CD8-positive, alpha-beta memory T cell (primary cell): Measurements from ENCODE around the gene DRD3. TPM values are rescaled to one million over a fixed set of nuclear protein-coding genes. Genes with fewer than 3 reads are reported as not detected.

Experiments
- CTCF ChIA-PET: fragments of 350-600 bp; sonication (Branson Sonifier 250); formaldehyde crosslinking; loops from one replicate; lab custom pipeline; 2021; ENCODE audit warnings: antibody characterized with exemption; lab: Charles Lee
- POLR2A ChIA-PET: fragments of 350-600 bp; sonication (Branson Sonifier 250); formaldehyde crosslinking; loops from one replicate; lab custom pipeline; 2021; ENCODE audit warnings: antibody characterized with exemption; lab: Charles Lee
- DNase-seq, 5 donors: peaks; one replicate each; pipeline versions ENCODE4 v3.0.0 to v3.0.0-alpha.2; 2020 to 2022; ENCODE audit warnings: mixed read lengths in 1 of 5
- H3K27ac ChIP-seq: one replicate; pipeline ENCODE4 v1.7.0; 2013; ENCODE audit warnings: low read depth, mild to moderate bottlenecking, low read length, moderate library complexity
- H3K27me3 ChIP-seq: 2 replicates; pipeline ENCODE4 v1.7.0; 2013; ENCODE audit warnings: low read length, mild to moderate bottlenecking; ENCODE audit not compliant: insufficient read depth, poor library complexity, severe bottlenecking
- H3K36me3 ChIP-seq: 2 replicates; pipeline ENCODE4 v1.7.0; 2013; ENCODE audit warnings: mild to moderate bottlenecking, low read length, moderate library complexity; ENCODE audit not compliant: insufficient read depth
- H3K4me1 ChIP-seq: 2 replicates; pipeline ENCODE4 v1.7.0; 2013; ENCODE audit warnings: mild to moderate bottlenecking, low read length, moderate library complexity; ENCODE audit not compliant: insufficient read depth
- H3K4me3 ChIP-seq: 2 replicates; pipeline ENCODE4 v1.7.0; 2013; ENCODE audit warnings: mild to moderate bottlenecking, low read length
- H3K9me3 ChIP-seq: 2 replicates; pipeline ENCODE4 v1.7.0; 2013; ENCODE audit warnings: mild to moderate bottlenecking, low read length
- H3K27ac Mint-ChIP-seq, 8 donors: one replicate each; pipeline ENCODE4 v1.8.0; 2020 to 2021; ENCODE audit warnings: mixed read lengths in 8 of 8, mild to moderate bottlenecking in 6 of 8, inconsistent platforms in 3 of 8, moderate library complexity in 3 of 8
- H3K27me3 Mint-ChIP-seq, 2 donors: one replicate each; pipeline ENCODE4 v1.8.0; 2020 to 2021; ENCODE audit warnings: mixed read lengths in 2 of 2, mild to moderate bottlenecking in 1 of 2, moderate library complexity in 1 of 2
- H3K36me3 Mint-ChIP-seq, 3 donors: one replicate each; pipeline ENCODE4 v1.8.0; 2020 to 2021; ENCODE audit warnings: mixed read lengths in 3 of 3, inconsistent platforms in 1 of 3, mild to moderate bottlenecking in 1 of 3
- H3K4me1 Mint-ChIP-seq, 3 donors: one replicate each; pipeline ENCODE4 v1.8.0; 2020 to 2021; ENCODE audit warnings: mixed read lengths in 3 of 3, inconsistent platforms in 1 of 3, mild to moderate bottlenecking in 1 of 3
- H3K4me3 Mint-ChIP-seq, 7 donors: one replicate each; pipeline ENCODE4 v1.8.0; 2020 to 2021; ENCODE audit warnings: mixed read lengths in 7 of 7, mild to moderate bottlenecking in 6 of 7, moderate library complexity in 4 of 7, inconsistent platforms in 2 of 7
- H3K9me3 Mint-ChIP-seq, 5 donors: one replicate each; pipeline ENCODE4 v1.8.0; 2020 to 2022; ENCODE audit warnings: mixed read lengths in 5 of 5, mild to moderate bottlenecking in 3 of 5, moderate library complexity in 2 of 5, inconsistent platforms in 1 of 5
- polyA plus RNA-seq: library from polyadenylated mRNA; unstranded; fragments of 300-500 nt; fragmentation: Illumina TruSeq; gene quantifications from one replicate; pipeline ENCODE4 v1.2.3, GENCODE V29; 2021
- total RNA-seq, 2 experiments: library from RNA; stranded (reverse); gene quantifications; one replicate each; pipeline ENCODE4 v1.2.3, GENCODE V29; 2021

DRD3 gene
- total and polyA plus RNA-seq, 3 experiments from 2014 or later, result 0.13 TPM; not detected in 2

- H3K4me1 Mint-ChIP-seq, result peaks cover 0 to 3% (median 0%) of the 10 kb centered on the region in 3 donors
- H3K4me3 Mint-ChIP-seq, result no peak overlapping the region
Measured at GRCh38 chr3:114213292-114213626, 34.4 kb upstream of the DRD3 start.

GRCh38 chr3:114212646-114213045 lies 33.8 kb upstream of the DRD3 start:
- peaks cover 0 to 3% (median 0%) of the 10 kb centered on the region in 3 donors for H3K4me1 Mint-ChIP-seq
- H3K27me3 Mint-ChIP-seq, result no peaks in the 10 kb centered on the region
- Histone ChIP-seq H3K4me3 (peak overlapping the region; percentile 61), H3K4me1 (peaks cover 55% of the 10 kb centered on the region), H3K36me3 (no peaks in the 10 kb centered on the region), H3K27me3 (no peaks in the 10 kb centered on the region), H3K27ac (peak overlapping the region; percentile 90), H3K9me3 (no peaks in the 10 kb centered on the region)
- no peak for DNase-seq
- H3K36me3 Mint-ChIP-seq, result peaks cover 0 to 5% (median 2%) of the 10 kb centered on the region in 3 donors
- no peaks in the 10 kb centered on the region for H3K9me3 Mint-ChIP-seq
- H3K4me3 Mint-ChIP-seq, result no peak overlapping the region
- ChIA-PET POLR2A (interaction anchor here (1.0 to 3.4 kb wide), 5 partner anchors 11 to 115 kb away, joined by 7 to 119 read pairs (median 62); partner anchors contain the start of genes TIGIT and ZNF80), CTCF (interaction anchor here (0.9 to 4.4 kb wide), 17 partner anchors 9 to 127 kb away, joined by 3 to 124 read pairs (median 10); partner anchors contain the start of genes TIGIT and ZNF80)
- H3K27ac Mint-ChIP-seq, result no peak overlapping the region

More at GRCh38 chr3:114213292-114213626, 34.4 kb upstream of the DRD3 start:
- Histone ChIP-seq H3K27me3 (no peaks in the 10 kb centered on the region), H3K36me3 (no peaks in the 10 kb centered on the region), H3K27ac (peak overlapping the region; percentile 90), H3K4me3 (peak overlapping the region; percentile 61), H3K9me3 (no peaks in the 10 kb centered on the region), H3K4me1 (peaks cover 61% of the 10 kb centered on the region)
- Mint-ChIP-seq H3K27ac (no peak overlapping the region), H3K27me3 (no peaks in the 10 kb centered on the region), H3K9me3 (no peaks in the 10 kb centered on the region), H3K36me3 (peaks cover 0 to 6% (median 2%) of the 10 kb centered on the region in 3 donors)
- no peak for DNase-seq
- ChIA-PET CTCF (interaction anchor here (0.7 to 4.4 kb wide), 33 partner anchors 9 to 209 kb away, joined by 3 to 124 read pairs (median 5); partner anchors contain the start of genes TIGIT and ZNF80), POLR2A (interaction anchor here (0.6 to 3.4 kb wide), 21 partner anchors 11 to 1570 kb away, joined by 3 to 119 read pairs (median 7); partner anchors contain the start of genes TIGIT and ZNF80)

DNA sequence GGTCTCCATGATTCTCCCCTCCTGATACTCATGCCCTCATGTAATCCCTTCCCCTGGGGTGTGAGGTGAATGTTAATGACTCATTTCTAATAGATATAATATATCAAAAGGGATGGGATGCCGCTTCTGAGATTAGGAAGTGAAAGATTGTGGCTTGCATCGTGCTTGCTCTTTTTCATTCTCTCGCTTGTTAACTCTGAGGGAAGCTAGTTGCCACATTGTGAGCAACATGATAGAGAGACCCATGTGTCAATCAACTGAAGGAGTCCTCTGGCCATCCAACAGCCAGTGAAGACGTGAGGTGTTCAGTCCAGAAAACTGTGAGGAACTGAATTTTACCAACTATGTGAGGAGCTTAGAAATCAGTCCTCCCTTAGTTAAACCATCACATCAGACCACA lies 28.9 kb upstream of the DRD3 start:
- H3K4me1 ChIP-seq, result peaks cover 8% of the 10 kb centered on the region
- H3K27ac ChIP-seq, result no peak overlapping the region
- Mint-ChIP-seq H3K36me3 (no peaks in the 10 kb centered on the region), H3K27ac (no peak overlapping the region), H3K4me3 (no peak overlapping the region), H3K4me1 (peaks cover 0 to 3% (median 0%) of the 10 kb centered on the region in 3 donors), H3K9me3 (no peaks in the 10 kb centered on the region), H3K27me3 (peaks cover 0 to 1% of the 10 kb centered on the region in 2 donors)
- ChIA-PET CTCF (interaction anchor here (0.8 kb wide), 1 partner anchor 83 kb away, joined by 3 read pairs; no protein-coding TSS in a partner anchor), POLR2A (no interaction called here)
- no peaks in the 10 kb centered on the region for H3K36me3 ChIP-seq
- H3K4me3 ChIP-seq, result no peak overlapping the region
- no peaks in the 10 kb centered on the region for H3K27me3 ChIP-seq
- no peaks in the 10 kb centered on the region for H3K9me3 ChIP-seq
- DNase-seq, result no peak

DNA sequence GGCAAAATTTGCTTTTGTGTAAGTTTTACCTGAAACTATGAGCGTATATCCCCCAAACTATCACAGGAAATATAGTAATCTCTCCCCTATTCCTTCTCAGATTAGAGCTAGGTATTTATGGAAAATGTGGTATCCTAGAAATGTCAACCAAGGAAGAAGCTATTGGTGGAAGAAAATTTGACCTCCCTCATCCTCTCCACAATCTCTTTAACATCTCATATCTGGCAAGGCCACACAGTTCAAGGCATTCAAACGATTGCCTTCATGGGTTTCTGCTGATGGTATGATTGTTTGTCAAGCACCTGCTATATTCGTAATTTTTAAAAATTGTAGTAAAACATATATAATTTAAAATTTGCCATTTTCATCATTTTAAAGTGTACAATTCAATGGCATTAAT lies 27.5 kb upstream of the DRD3 start:
- no peaks in the 10 kb centered on the region for H3K27me3 ChIP-seq
- POLR2A ChIA-PET, result no interaction called here
- Mint-ChIP-seq H3K36me3 (peaks cover 0 to 3% (median 0%) of the 10 kb centered on the region in 3 donors), H3K27ac (no peak overlapping the region), H3K4me3 (no peak overlapping the region), H3K9me3 (no peaks in the 10 kb centered on the region), H3K27me3 (peaks cover 0 to 1% of the 10 kb centered on the region in 2 donors), H3K4me1 (peaks cover 0 to 4% (median 3%) of the 10 kb centered on the region in 3 donors)
- H3K9me3 ChIP-seq, result no peaks in the 10 kb centered on the region
- CTCF ChIA-PET, result no interaction called here
- H3K4me1 ChIP-seq, result no peaks in the 10 kb centered on the region
- no peak overlapping the region for H3K4me3 ChIP-seq
- no peak overlapping the region for H3K27ac ChIP-seq
- no peaks in the 10 kb centered on the region for H3K36me3 ChIP-seq
- DNase-seq, result no peak

GRCh38 chr3:114205541-114205940 lies 26.7 kb upstream of the DRD3 start:
- no peak for DNase-seq
- no peaks in the 10 kb centered on the region for H3K9me3 Mint-ChIP-seq
- no peak overlapping the region for H3K27ac ChIP-seq
- no peaks in the 10 kb centered on the region for H3K27me3 ChIP-seq
- H3K4me1 Mint-ChIP-seq, result peaks cover 0 to 4% (median 2%) of the 10 kb centered on the region in 3 donors
- CTCF ChIA-PET, result interaction anchor here (0.6 kb wide), 1 partner anchor 179 kb away, joined by 3 read pairs; no protein-coding TSS in a partner anchor
- H3K9me3 ChIP-seq, result no peaks in the 10 kb centered on the region
- POLR2A ChIA-PET, result no interaction called here
- H3K27me3 Mint-ChIP-seq, result peaks cover 0 to 1% of the 10 kb centered on the region in 2 donors
- no peak overlapping the region for H3K27ac Mint-ChIP-seq
- no peaks in the 10 kb centered on the region for H3K4me1 ChIP-seq
- H3K36me3 ChIP-seq, result no peaks in the 10 kb centered on the region
- H3K4me3 Mint-ChIP-seq, result no peak overlapping the region
- peaks cover 0 to 3% (median 0%) of the 10 kb centered on the region in 3 donors for H3K36me3 Mint-ChIP-seq
- no peak overlapping the region for H3K4me3 ChIP-seq

GRCh38 chr3:114194750-114195149 lies 15.9 kb upstream of the DRD3 start:
- Histone ChIP-seq H3K4me1 (no peaks in the 10 kb centered on the region), H3K27me3 (no peaks in the 10 kb centered on the region), H3K36me3 (no peaks in the 10 kb centered on the region), H3K9me3 (no peaks in the 10 kb centered on the region), H3K27ac (no peak overlapping the region), H3K4me3 (no peak overlapping the region)
- no peak overlapping the region for H3K27ac Mint-ChIP-seq
- H3K27me3 Mint-ChIP-seq, result no peaks in the 10 kb centered on the region
- H3K4me3 Mint-ChIP-seq, result no peak overlapping the region
- H3K36me3 Mint-ChIP-seq, result peaks cover 0 to 5% (median 0%) of the 10 kb centered on the region in 3 donors
- ChIA-PET CTCF (interaction anchor here (1.8 to 2.1 kb wide), 2 partner anchors 96 to 104 kb away, joined by 5 read pairs; no protein-coding TSS in a partner anchor), POLR2A (no interaction called here)
- H3K4me1 Mint-ChIP-seq, result no peaks in the 10 kb centered on the region
- no peak for DNase-seq
- no peaks in the 10 kb centered on the region for H3K9me3 Mint-ChIP-seq

DNA sequence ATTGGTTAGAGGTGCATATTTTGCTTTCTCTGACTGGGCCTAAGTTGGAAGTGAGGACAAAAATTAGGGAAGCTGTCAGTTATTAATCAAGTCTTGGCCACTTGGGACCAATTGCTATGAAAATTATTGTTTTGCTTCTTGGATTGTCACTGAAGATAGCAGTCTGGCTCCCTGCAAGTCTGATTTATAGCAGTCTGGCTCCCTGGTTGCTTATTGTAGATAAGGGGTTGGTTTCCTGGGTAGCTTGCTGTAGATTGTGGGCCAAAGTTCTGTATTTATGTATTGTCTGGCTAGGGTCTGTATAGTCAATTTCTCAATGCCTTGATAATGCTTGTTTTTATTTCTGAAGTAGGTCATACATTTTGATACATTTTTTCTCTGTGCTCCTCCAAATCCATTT lies 13.3 kb upstream of the DRD3 start:
- no peak overlapping the region for H3K4me3 ChIP-seq
- H3K4me1 Mint-ChIP-seq, result no peaks in the 10 kb centered on the region
- H3K9me3 ChIP-seq, result no peaks in the 10 kb centered on the region
- peaks cover 0 to 12% (median 0%) of the 10 kb centered on the region in 3 donors for H3K36me3 Mint-ChIP-seq
- H3K27me3 ChIP-seq, result no peaks in the 10 kb centered on the region
- no peak overlapping the region for H3K27ac ChIP-seq
- H3K36me3 ChIP-seq, result no peaks in the 10 kb centered on the region
- ChIA-PET CTCF (interaction anchor here (1.0 to 1.4 kb wide), 2 partner anchors 14 to 21 kb away, joined by 4 read pairs; partner anchors contain the start of gene DRD3), POLR2A (no interaction called here)
- H3K27me3 Mint-ChIP-seq, result no peaks in the 10 kb centered on the region
- no peaks in the 10 kb centered on the region for H3K4me1 ChIP-seq
- no peaks in the 10 kb centered on the region for H3K9me3 Mint-ChIP-seq
- DNase-seq, result no peak
- H3K27ac Mint-ChIP-seq, result no peak overlapping the region
- H3K4me3 Mint-ChIP-seq, result no peak overlapping the region

DNA sequence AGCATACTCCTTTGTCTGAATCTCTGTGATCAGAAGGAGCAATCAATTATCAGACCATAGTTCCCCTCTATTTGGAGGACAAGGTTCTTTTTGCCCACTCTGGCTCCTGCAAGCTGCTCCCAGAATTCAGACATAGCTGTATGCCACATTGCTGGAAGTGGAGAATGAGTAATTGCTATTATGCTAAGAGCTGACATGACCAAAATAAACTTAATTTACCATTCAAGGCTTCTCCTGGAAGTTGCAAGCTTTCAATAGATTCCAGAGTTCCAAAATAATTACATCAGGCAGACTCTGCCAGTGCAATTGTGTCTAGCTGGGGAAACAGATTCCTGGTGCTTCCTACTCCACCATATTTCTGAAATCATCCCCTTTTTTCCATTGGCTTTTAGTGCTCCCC lies 7.6 kb upstream of the DRD3 start:
- Histone ChIP-seq H3K4me1 (no peaks in the 10 kb centered on the region), H3K9me3 (no peaks in the 10 kb centered on the region), H3K27me3 (no peaks in the 10 kb centered on the region), H3K4me3 (no peak overlapping the region), H3K27ac (no peak overlapping the region), H3K36me3 (no peaks in the 10 kb centered on the region)
- CTCF ChIA-PET, result interaction anchor here (1.7 kb wide), 1 partner anchor 105 kb away, joined by 5 read pairs; no protein-coding TSS in a partner anchor
- no peak for DNase-seq
- POLR2A ChIA-PET, result interaction anchor here (0.9 kb wide), 1 partner anchor 27 kb away, joined by 7 read pairs; no protein-coding TSS in a partner anchor
- peaks cover 0 to 29% (median 7%) of the 10 kb centered on the region in 3 donors for H3K36me3 Mint-ChIP-seq
- peak overlapping the region in 2 of 8 donors; percentile 0 to 59 for H3K27ac Mint-ChIP-seq
- H3K4me1 Mint-ChIP-seq, result peaks cover 0 to 4% (median 0%) of the 10 kb centered on the region in 3 donors
- no peak overlapping the region for H3K4me3 Mint-ChIP-seq
- peaks cover 8 to 16% (median 12%) of the 10 kb centered on the region in 5 donors for H3K9me3 Mint-ChIP-seq
- H3K27me3 Mint-ChIP-seq, result peaks cover 0 to 2% of the 10 kb centered on the region in 2 donors
